ENCODE measurements around the gene USP6.
"Not testable (repeated sequence)": the region's sequence is repeated elsewhere in the genome, so short reads cannot be mapped to it uniquely, and the experiment has no call there.

USP6 gene

DNA sequence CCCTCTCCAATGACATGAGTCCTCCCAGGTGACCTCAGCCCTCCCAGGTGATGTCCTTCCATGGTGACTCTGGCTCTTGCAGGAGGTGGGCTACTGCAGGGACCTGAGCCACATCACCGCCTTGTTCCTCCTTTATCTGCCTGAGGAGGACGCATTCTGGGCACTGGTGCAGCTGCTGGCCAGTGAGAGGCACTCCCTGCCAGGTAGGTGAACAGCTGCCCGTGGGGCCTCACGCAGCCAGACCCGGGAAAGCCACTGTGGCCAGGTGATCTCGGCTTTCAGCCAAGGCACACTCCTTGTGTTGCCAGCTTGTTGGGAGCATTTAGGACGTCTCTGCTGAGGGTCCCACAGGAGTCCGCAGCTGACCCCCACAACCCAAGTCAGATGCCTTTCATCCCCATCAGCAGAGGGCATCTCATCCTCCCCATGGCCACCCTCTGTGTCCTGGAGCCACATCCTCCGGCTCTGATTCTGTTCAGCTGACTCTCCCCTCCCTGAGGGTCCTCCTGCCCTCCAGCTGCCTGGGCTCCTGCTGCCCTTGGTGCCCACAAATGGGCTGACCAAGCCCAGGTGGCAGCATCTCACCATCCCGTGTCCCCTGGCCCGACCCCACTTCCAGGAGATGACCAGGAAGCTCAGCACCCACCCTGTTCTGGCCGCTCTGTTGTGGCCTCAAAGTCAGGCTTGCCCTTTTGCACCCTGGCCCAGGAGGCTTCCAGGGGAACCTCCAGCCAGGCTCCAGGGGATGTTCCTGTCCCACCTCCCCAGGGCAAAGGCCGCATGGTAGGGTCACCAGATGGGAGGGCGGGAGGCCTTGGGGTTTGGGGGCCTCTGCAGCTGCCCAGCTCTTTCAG lies 20.1 kb downstream of the USP6 start:
- POLR2A ChIA-PET (ENCODE audit: low non-redundant PET) = no interaction called here
- CTCF ChIA-PET = no interaction called here
- no peak overlapping the region for H3K27ac ChIP-seq
- TF ChIP-seq, protein P1, sequence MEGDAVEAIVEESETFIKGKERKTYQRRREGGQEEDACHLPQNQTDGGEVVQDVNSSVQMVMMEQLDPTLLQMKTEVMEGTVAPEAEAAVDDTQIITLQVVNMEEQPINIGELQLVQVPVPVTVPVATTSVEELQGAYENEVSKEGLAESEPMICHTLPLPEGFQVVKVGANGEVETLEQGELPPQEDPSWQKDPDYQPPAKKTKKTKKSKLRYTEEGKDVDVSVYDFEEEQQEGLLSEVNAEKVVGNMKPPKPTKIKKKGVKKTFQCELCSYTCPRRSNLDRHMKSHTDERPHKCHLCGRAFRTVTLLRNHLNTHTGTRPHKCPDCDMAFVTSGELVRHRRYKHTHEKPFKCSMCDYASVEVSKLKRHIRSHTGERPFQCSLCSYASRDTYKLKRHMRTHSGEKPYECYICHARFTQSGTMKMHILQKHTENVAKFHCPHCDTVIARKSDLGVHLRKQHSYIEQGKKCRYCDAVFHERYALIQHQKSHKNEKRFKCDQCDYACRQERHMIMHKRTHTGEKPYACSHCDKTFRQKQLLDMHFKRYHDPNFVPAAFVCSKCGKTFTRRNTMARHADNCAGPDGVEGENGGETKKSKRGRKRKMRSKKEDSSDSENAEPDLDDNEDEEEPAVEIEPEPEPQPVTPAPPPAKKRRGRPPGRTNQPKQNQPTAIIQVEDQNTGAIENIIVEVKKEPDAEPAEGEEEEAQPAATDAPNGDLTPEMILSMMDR (conservative IDR thresholded peaks at IDR 0.05; ENCODE audit: low read depth) = no peak
- no peak for DNase-seq (ENCODE audit: low spot score)

DNA sequence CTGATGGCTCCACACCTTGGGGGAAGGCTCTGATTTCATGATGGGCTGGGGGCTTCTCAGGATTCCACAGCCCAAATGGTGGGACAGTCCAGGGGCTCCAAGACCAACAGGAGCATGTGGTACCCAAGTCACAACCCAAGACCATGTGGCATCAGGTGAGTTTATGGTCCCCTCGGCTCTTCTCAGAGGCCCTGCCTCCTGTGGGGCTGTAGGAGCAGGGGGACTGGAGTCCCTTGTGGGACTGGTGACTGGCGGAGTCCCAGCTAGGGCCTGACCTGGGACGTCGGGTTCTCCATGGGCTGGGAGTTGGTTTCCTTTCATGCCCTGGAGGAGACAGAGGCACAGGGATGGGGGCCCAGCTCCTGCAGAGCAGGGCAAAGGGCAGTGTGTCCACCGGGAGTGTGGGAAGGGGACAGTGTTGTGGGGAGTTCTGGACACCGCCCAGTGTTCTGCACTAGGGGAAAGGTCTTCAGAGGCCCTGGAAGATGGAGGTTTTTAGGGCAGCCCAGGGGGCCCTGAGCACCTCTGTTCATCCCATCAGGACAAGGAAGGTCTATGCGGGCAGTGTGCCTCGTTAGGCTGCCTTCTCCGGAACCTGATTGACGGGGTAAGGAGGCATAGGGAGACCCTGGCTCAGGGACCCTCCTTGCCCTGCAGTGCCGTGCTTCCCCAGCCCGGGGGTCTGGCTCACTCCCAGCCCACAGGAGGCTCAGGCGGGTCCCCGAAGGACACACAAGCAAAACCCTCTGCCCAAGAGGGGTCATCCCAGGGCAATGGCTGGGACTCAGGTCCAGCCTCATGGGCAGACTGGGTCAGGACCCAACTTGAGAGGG lies 21.0 kb downstream of the USP6 start:
- H3K27ac ChIP-seq; DNase-seq (ENCODE audit: low spot score); CTCF ChIA-PET; POLR2A ChIA-PET (ENCODE audit: low non-redundant PET): not testable (repeated sequence)

DNA sequence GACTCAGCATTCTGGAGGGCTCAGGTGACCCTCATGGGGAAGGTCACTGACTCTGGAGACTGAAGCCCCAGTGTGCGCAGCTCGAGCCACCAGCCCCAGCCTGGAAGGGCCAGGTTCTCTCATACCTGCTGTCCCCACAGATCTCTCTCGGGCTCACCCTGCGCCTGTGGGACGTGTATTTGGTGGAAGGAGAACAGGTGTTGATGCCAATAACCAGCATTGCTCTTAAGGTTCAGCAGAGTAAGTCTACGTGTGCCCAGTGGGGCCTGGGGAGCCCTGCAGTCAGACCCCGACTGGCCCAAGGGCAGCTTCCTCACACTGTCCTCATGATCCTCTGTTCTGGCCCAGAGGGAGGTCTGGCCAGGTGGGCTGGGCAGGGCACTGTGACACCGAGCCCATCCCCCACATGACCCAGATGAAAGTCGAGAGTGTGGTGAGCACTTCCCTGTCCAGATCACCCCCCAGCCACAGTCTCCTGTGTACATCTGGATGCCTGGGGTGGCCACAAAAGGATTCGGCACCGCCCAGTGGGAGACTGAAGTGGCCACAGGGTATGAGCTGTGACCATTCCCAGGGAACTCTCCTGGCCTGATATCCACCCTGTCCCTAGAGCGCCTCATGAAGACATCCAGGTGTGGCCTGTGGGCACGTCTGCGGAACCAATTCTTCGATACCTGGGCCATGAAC lies 21.8 kb downstream of the USP6 start:
- POLR2A ChIA-PET (ENCODE audit: low non-redundant PET); DNase-seq (ENCODE audit: low spot score); H3K27ac ChIP-seq; CTCF ChIA-PET: not testable (repeated sequence)

DNA sequence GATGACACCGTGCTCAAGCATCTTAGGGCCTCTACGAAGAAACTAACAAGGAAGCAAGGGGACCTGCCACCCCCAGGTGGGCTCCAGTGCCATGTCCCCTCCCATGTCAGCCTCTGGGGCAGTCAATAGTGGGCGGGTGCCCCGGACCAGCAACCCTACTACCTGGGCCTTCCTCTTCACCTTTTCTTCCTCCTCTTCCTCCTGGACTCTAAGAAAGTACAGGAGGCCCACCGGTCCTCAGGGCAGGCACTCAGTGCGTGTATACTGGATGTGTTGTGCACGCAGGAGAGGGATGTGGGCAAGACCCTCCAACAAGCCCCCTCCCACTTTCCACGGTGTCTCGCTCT lies 22.3 kb downstream of the USP6 start:
- H3K27ac ChIP-seq; POLR2A ChIA-PET (ENCODE audit: low non-redundant PET); DNase-seq (ENCODE audit: low spot score); CTCF ChIA-PET: not testable (repeated sequence)

DNA sequence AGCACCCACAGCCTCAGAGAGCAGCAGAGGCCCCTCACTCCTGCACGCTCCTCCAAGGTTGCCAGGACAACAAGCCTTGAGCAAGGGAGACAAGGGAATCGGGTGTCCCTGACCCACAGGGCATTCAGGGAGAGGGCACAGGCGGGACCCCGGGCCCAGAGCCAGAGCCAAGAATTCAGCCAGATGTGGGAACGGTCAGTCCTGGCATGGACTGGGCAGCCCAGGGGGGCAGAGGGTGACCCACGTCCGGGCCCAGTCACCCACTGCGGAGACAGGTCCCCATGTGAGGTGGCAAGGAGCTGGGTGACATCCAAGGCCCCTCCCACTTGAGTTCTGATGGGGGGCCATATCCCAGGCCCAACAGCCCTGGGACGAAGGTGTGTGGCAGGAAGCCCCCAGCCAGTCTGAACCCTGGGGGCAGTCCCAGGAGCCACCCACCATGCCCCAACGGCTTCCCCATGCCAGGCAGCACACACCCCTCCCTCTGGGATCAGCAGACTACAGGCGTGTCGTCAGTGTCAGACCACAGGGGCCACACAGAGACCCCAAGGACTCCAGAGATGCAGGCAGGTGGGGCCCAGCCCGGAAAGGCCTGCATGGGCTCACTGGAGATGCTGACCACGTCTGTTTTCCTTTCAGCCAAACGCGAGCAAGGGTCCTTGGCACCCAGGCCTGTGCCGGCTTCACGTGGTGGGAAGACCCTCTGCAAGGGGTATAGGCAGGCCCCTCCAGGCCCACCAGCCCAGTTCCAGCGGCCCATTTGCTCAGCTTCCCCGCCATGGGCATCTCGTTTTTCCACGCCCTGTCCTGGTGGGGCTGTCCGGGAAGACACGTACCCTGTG lies 23.0 kb downstream of the USP6 start:
- no peak for DNase-seq (ENCODE audit: low spot score)
- TF ChIP-seq, protein P1 (conservative IDR thresholded peaks at IDR 0.05; ENCODE audit: low read depth) = no peak
- H3K27ac ChIP-seq = no peak overlapping the region
- POLR2A ChIA-PET (ENCODE audit: low non-redundant PET) = no interaction called here
- CTCF ChIA-PET = interaction anchor here (0.6 kb wide), 1 partner anchor 99 kb away, joined by 4 read pairs; no protein-coding TSS in a partner anchor

DNA sequence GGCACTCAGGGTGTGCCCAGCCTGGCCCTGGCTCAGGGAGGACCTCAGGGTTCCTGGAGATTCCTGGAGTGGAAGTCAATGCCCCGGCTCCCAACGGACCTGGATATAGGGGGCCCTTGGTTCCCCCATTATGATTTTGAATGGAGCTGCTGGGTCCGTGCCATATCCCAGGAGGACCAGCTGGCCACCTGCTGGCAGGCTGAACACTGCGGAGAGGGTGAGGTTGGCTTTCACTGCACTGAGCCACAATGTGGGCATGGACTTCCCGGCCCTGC lies 23.6 kb downstream of the USP6 start:
- ChIA-PET POLR2A (ENCODE audit: low non-redundant PET) (no interaction called here), CTCF (no interaction called here)
- DNase-seq (ENCODE audit: low spot score) = no peak
- TF ChIP-seq, protein P1 (conservative IDR thresholded peaks at IDR 0.05; ENCODE audit: low read depth) = no peak
- no peak overlapping the region for H3K27ac ChIP-seq

DNA sequence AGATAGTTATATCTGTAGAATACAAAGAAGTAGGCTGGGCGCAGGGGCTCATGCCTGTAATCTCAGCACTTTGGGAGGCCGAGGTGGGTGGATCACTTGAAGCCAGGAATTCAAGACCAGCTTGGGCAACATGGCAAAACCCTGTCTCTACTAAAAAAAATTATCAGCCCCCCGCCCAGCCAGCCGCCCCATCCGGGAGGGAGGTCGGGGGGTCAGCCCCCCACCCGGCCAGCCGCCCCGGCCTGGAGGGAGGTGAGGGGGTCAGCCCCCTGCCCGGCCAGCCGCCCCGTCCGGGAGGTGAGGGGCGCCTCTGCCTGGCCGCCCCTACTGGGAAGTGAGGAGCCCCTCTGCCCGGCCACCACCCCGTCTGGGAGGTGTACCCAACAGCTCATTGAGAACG lies 27.0 kb downstream of the USP6 start:
- POLR2A ChIA-PET (ENCODE audit: low non-redundant PET); H3K27ac ChIP-seq; CTCF ChIA-PET; DNase-seq (ENCODE audit: low spot score): not testable (repeated sequence)

DNA sequence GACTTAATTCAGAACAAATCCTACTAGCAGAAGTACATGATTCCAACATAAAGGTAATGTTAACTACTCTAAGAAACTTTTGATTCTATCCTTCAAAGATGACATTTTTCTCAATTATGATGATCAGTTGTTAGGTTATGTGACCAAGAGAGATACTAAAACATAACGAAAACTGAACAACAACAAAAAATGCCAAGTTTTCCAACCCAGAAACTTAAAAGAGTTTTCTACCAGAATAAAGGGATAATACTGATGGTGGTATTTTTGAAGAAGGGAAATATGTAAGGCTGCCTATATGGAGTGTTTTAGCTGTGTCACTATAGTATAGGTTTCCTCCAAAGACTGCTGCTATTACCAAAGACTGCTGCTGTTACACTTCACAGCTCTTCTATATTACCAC lies 30.3 kb downstream of the USP6 start:
- H3K27ac ChIP-seq; POLR2A ChIA-PET (ENCODE audit: low non-redundant PET); CTCF ChIA-PET; DNase-seq (ENCODE audit: low spot score): not testable (repeated sequence)

DNA sequence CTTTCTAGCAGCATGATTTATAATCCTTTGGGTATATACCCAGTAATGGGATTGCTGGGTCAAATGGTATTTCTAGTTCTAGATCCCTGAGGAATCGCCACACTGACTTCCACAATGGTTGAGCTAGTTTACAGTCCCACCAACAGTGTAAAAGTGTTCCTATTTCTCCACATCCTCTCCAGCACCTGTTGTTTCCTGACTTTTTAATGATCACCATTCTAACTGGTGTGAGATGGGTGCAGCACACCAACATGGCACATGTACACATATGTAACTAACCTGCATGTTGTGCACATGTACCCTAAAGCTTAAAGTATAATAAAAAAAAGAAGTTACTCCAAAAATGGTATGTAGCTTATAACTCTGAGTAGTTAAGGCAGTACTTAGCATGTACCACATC lies 44.9 kb downstream of the USP6 start:
- DNase-seq (ENCODE audit: low spot score); POLR2A ChIA-PET (ENCODE audit: low non-redundant PET); CTCF ChIA-PET; H3K27ac ChIP-seq: not testable (repeated sequence)

DNA sequence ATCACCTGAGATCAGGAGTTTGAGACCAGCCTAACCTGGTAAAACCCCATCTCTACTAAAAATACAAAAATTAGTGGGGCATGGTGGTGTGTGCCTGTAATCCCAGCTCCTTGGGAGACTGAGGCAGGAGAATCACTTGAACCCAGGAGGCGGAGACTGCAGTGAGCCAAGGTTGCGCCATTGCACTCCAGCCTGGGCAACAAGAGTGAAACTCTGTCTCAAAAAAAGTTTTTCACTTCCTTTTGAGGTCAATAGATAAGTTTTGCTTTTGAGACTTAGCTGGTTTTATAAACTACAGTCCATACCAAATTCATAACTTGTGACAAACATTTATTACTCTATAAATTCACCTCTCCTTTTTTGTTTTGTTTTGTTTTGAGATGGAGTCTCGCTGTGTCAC lies 46.0 kb downstream of the USP6 start:
- H3K27ac ChIP-seq; CTCF ChIA-PET; POLR2A ChIA-PET (ENCODE audit: low non-redundant PET); DNase-seq (ENCODE audit: low spot score): not testable (repeated sequence)
